AG10803 (cell line): Measurements from ENCODE around the gene SPARC.
A peak's percentile ranks its signal among the peaks of the same experiment; 100 is the strongest.

Source experiments
- DNase-seq: peaks from one replicate; pipeline ENCODE4 v3.0.0; 2010; ENCODE audit warnings: low read depth
- H3K4me3 ChIP-seq: 2 replicates; pipeline ENCODE4 v1.5.1; 2011; ENCODE audit warnings: mild to moderate bottlenecking, low read length, control low read depth
- CTCF ChIP-seq: conservative IDR thresholded peaks from 2 replicates; pipeline ENCODE4 v1.5.1; 2011; ENCODE audit warnings: mild to moderate bottlenecking, low read length, control low read depth, inconsistent platforms

SPARC gene

DNA sequence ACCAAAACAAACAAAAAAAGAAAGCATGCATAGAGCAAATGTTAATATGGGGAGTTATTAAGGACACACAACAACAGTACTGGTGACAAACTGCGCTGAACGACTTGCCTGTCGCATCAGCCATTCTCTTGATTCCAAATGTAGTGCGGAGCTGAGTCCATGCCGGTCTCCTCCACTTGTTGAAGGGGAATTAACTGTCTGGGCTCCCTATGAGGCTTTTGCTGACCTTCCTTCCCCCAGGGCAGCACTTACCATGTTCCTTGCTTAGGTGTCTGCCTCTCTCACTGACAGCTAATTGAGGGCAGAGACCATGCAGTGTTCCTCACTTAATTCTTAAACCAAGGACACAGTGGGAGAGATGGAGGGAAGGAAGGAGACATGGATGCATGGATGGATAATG is 54.8 kb downstream of the SPARC start:
- H3K4me3 ChIP-seq: no peak overlapping the region
- DNase-seq: no peak
- TF ChIP-seq CTCF: no peak

- DNase-seq: no peak
- TF ChIP-seq CTCF: no peak
- H3K4me3 ChIP-seq: no peak overlapping the region
These were observed 56.6 kb downstream of the SPARC start for GRCh38 chr5:151630088-151630487.

- no peak overlapping the region for H3K4me3 ChIP-seq
- DNase-seq: peak; percentile 83
- peak; percentile 12 for TF ChIP-seq CTCF
These were observed 58.4 kb downstream of the SPARC start for GRCh38 chr5:151628112-151628823.

GRCh38 chr5:151627650-151628049 is 59.1 kb downstream of the SPARC start:
- no peak overlapping the region for H3K4me3 ChIP-seq
- TF ChIP-seq CTCF: no peak
- DNase-seq: no peak

GRCh38 chr5:151625285-151625684 is 61.4 kb downstream of the SPARC start:
- no peak overlapping the region for H3K4me3 ChIP-seq
- no peak for DNase-seq
- TF ChIP-seq CTCF: no peak

DNA sequence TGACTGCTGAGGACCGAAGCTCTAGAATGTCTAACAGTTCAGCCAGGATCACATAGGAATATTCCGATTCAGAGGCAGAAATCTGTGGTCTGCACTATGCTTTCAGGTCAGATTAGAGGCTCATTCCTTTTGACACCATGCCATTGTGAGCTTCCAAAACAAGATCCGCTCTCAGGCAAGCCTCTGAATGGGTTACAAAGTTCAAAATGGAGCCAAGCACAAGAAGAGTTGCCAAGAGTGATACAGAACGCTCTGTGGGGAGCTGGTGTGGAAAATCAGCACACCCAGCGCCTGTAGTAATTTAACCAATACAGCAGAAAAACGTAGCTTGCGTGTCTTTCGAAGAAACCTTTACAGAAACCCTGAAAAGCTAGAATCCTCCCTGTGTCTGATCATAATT is 62.2 kb downstream of the SPARC start:
- no peak for TF ChIP-seq CTCF
- H3K4me3 ChIP-seq: no peak overlapping the region
- no peak for DNase-seq

- H3K4me3 ChIP-seq: no peak overlapping the region
- DNase-seq: peak; percentile 13
- TF ChIP-seq CTCF: no peak
These were observed 64.2 kb downstream of the SPARC start for GRCh38 chr5:151622367-151623088.
